Fibroblast of lung (primary cell): ENCODE results near the gene APOA4.

Source experiments
- EZH2 ChIP-seq: IDR thresholded peaks from 2 replicates; pipeline ENCODE4 v1.5.1; 2012; ENCODE audit warnings: low read length, control low read depth, mild to moderate bottlenecking; ENCODE audit errors: missing control alignments
- TF ChIP-seq, protein P1 (sequence below), 2 donors: IDR thresholded peaks in 1 of 2; conservative IDR thresholded peaks in 1 of 2; 1 replicate in 1 of 2; 2 replicates in 1 of 2; pipeline ENCODE4 v1.5.1; 2011 to 2012; ENCODE audit warnings: low read length in 2 of 2, control low read depth in 1 of 2, inconsistent platforms in 1 of 2, low read depth in 1 of 2, mild to moderate bottlenecking in 1 of 2

DNA sequence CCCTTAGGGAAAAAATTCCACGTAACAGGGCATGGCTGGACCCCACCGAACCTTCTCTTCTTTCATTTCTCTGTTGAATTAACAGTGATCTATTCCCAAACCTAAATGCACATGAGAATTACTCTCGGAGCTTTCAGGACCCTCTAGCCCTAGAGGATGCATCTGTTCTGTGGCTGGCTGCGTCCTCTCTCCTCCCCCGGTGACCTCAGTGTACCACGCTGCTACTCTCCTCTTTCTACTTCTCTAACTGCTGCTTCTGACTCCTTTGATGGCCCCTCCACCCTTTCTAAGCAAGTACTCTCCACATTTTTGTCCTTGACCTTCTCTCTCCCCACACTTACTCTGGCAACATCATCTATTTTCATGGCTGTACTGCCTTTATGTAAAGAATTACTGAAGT lies 26.4 kb upstream of the APOA4 start:
- TF ChIP-seq EZH2: no peak
- TF ChIP-seq, protein P1, sequence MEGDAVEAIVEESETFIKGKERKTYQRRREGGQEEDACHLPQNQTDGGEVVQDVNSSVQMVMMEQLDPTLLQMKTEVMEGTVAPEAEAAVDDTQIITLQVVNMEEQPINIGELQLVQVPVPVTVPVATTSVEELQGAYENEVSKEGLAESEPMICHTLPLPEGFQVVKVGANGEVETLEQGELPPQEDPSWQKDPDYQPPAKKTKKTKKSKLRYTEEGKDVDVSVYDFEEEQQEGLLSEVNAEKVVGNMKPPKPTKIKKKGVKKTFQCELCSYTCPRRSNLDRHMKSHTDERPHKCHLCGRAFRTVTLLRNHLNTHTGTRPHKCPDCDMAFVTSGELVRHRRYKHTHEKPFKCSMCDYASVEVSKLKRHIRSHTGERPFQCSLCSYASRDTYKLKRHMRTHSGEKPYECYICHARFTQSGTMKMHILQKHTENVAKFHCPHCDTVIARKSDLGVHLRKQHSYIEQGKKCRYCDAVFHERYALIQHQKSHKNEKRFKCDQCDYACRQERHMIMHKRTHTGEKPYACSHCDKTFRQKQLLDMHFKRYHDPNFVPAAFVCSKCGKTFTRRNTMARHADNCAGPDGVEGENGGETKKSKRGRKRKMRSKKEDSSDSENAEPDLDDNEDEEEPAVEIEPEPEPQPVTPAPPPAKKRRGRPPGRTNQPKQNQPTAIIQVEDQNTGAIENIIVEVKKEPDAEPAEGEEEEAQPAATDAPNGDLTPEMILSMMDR (conservative IDR thresholded peaks at IDR 0.05 in 1 of 2, IDR thresholded peaks at IDR 0.05 in 1 of 2; ENCODE audit: low read depth in 1 of 2, low read length in 2 of 2): no peak
